Activated effector memory CD4-positive, alpha-beta T cell treated with Interleukin-2 at 50 U/mL for 16 hours (primary cell): ENCODE measurements around the gene NFU1.
"Not testable (repeated sequence)": the region's sequence is repeated elsewhere in the genome, so short reads cannot be mapped to it uniquely, and the experiment has no call there.

Source experiments
- DNase-seq: peaks from one replicate; pipeline ENCODE4 v3.0.0-alpha.2; 2020

The NFU1 gene

DNA sequence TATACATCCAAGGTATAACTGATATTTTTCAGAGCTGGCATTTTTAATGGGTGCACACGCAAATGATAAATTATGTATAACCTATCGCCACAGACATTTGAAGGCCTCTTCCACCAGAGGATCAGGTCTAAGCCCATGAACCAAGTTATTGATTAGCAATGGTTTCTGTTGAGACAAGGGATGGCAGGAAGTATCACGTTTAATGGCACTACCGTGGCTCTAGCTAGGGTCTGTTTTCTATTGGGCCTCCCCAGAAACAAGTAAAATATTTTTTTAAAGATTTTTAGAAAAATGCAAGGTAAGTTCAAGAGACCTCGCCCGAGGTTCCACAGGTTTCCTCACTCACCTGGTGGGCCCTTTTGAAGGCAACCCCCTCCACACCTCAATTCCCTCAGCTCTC, 50.9 kb downstream of the NFU1 start:
- DNase-seq: no peak

GRCh38 chr2:69385443-69386151, 51.6 kb downstream of the NFU1 start:
- no peak for DNase-seq

DNA sequence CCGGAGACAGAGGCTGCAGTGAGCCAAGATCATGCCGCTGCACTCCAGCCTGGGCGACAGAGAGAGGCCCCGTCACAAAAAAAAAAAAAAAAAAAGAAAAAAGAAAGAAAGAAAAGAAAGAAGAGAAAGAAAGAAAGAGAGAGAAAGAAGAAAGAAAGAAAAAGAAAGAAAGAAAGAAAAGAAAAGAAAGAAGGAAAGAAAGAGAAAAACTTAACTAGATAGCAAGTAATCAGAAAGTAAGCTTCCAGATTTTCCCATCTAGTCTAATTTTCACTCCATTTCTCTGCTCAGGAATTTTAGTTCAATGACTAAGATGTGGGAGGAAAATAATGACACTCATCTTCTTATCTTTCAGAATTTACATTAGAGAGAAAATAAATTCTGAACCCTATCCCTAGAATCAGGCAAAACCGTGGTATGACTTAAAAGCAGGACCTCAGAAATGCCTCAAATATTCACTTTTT, 52.6 kb downstream of the NFU1 start:
- no peak for DNase-seq

DNA sequence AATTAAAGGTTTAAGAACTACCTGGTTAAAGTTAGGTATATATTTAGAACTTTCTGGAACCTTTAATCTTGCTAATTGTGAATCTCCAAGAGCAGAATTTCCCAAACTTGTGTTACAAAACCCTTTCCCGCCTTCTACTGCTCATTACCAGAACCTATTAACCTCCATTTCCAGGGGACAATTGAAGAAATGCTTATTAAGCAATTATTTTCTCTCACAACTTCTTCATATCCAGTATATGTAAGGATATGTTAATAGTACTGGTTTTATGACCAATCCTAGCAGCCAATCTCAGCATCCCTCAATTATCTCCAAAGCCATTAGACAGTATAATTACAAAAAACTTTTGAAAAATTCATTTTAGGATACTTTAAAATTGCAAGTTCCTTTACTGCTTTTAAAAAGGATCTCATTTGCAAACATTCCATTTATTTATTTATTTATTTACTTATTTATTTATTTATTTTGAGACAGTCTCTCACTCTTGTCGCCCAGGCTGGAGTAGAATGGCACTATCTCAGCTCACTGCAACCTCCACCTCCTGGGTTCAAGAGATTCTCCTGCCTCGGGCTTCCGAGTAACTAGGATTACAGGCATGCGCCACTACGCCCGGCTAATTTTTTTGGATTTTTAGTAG, 53.9 kb downstream of the NFU1 start:
- no peak for DNase-seq

- no peak for DNase-seq
Observed at GRCh38 chr2:69382547-69382946, 54.7 kb downstream of the NFU1 start.

- DNase-seq: no peak
Observed at GRCh38 chr2:69381337-69381737, 55.9 kb downstream of the NFU1 start.

- DNase-seq: no peak
Observed at GRCh38 chr2:69380072-69380917, 56.9 kb downstream of the NFU1 start.

DNA sequence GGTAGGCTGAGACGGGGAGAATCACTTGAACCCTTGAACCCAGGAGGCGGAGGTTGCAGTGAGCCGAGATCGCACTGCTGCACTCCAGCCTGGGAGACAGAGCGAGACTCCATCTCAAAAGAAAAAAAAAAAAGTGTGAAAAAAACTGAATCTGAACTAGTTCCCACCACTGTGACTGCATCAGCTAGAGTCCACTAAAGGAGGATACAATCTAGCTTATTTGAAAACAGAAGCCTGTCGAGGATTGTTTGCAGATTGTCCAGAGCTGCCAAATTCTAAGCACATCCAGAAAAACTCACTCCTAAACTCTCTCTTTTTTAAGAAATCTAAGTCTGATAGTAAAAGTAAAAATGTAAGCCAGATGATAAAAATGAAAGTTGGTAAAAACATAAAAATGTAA, 60.8 kb downstream of the NFU1 start:
- no peak for DNase-seq

DNA sequence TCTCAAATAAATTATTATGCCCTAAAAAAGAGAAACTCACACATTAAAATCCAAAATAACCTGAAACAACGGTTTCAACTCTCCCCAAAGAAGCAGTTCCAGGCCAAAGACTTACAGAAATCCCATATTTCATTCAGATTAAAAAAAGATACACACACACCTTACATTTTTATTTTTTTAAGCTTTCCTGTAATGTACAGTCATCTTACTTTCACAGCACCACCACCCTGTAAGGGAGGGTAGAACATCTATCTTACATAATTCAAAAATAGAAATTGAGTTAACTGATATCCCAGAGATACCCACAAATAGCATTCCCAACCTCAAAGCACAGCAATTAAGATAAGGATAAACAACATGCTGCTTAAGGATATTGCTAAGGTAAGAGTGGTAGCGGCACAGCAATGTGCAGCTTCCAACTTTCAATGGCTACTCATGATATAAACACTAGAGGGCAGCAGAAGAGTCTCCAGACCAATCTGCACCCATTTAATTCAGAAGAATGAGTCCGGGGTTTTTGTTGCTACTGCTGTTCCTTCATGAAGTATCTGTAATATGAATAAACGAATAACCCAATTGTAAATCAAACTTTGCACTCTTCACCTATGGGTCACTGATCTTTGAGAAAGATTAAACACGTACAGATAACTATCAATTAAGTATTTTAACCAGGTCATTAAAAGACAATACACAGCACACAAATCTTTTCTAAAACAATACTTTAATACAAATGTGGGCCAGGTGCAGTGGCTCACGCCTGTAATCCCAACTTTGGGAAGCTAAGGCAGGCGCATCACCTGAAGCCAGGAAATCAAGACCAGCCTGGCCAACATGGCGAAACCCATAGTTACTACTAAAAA, 61.5 kb downstream of the NFU1 start:
- no peak for DNase-seq

DNA sequence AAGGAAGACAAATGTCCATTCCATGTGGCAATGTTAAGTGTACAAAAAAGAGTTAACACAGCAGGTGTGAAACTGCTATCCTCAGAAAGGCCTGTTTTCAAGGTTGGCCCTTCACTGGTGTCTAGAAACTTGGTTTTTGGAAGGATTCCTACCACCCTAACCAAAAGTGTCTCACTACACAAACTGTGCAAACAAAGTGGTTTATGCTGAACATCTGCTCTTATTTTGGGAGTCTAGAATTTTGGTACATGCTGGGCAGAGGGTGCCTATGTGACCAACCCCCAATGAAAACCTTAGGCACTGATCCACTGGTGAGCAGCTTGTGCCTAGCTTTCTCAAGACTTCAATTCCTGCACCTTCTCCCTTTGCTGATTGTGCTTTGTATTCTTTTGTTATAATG, 64.5 kb downstream of the NFU1 start:
- DNase-seq: no peak

- no peak for DNase-seq
Observed at GRCh38 chr2:69369802-69370201, 67.4 kb downstream of the NFU1 start.

DNA sequence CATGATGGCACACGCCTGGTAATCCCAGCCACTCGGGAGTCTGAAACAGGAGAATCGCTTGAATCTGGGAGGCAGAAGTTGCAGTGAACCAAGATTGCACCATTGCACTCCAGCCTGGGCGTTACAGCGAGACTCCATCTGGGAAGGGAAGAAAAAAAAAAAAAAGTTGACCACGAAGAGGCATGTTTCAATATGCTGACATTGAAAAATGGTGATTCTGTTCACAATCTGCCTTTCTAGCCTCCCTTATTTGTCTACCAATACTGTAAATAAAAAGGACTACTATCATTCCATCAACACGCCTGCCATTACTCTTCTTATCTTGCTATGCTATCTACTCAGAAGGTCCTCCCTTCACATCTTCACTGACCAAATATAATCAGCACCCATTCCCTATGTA, 68.6 kb downstream of the NFU1 start:
- no peak for DNase-seq

- DNase-seq: no peak
Observed at GRCh38 chr2:69359371-69359770, 77.9 kb downstream of the NFU1 start.

GRCh38 chr2:69358914-69359313, 78.3 kb downstream of the NFU1 start:
- DNase-seq: no peak

DNA sequence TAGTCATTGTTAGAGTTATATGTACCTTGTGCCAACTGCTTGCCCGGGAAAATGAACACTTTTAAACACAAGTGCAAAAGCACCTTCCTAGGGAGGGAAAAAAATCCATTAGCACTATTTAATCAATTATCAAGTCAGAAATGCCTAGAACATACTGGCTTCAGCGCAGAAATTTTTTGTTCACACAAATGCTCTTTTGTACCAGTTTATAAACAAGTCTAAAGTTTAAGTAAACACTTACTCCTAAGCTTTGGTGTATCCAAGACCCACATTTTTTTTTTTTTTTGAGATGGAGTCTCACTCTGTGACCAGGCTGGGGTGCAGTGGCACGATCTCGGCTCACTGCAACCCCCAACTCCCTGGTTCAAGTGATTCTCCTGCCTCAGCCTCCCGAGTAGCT, 80.8 kb downstream of the NFU1 start:
- no peak for DNase-seq

DNA sequence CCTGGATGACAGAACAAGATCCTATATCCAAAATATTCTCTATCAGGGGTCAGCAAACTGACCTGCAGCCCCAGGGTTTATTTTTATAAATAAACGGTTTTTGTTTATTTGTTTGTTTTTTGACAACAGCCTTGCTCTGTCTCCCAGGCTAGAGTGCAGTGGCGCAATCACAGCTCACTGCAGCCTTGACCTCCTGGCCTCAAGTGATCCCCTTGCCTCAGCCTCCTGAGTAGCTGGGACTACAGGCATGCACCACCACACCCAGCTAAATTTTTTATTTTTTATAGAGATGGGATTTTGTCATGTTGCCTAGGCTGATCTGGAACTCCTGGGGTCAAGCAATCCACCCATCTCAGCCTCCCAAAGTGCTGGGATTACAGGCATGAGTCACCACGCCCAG, 82.3 kb downstream of the NFU1 start:
- DNase-seq: not testable (repeated sequence)

GRCh38 chr2:69353360-69353759, 83.9 kb downstream of the NFU1 start:
- no peak for DNase-seq

GRCh38 chr2:69348781-69349180, 88.5 kb downstream of the NFU1 start:
- DNase-seq: no peak
